IMR-90 (cell line): ENCODE results near the gene ENTPD3. TPM values are rescaled to one million over a fixed set of nuclear protein-coding genes. Genes with fewer than 3 reads are reported as not detected.
A peak's percentile ranks its signal among the peaks of the same experiment; 100 is the strongest.
"Not testable (repeated sequence)": the region's sequence is repeated elsewhere in the genome, so short reads cannot be mapped to it uniquely, and the experiment has no call there.

Experiments
- ATAC-seq: fragments of 200-7000 bp; cut with Tn5 transposase; 2 replicates; pipeline ENCODE4 v1.9.1; 2020; ENCODE audit warnings: low read depth, mild to moderate bottlenecking, moderate library complexity
- BruUV-seq: library from RNA; stranded (reverse); fragments of 400-500 nt; replicated peaks from 2 replicates; lab custom pipeline; 2021; lab: Mats Ljungman, UMichigan
- CTCF ChIA-PET: fragments of 300-600 bp; formaldehyde crosslinking; extraction: SDS; loops from one replicate; lab custom pipeline; 2021; ENCODE audit warnings: antibody characterized with exemption; lab: Yijun Ruan, JAX
- POLR2A ChIA-PET: fragments of 300-600 bp; sonication (Branson Sonifier 250); formaldehyde crosslinking; loops from one replicate; lab custom pipeline; 2022; ENCODE audit warnings: antibody characterized with exemption; ENCODE audit not compliant: unreplicated experiment; lab: Charles Lee
- DNase-seq: peaks from one replicate; pipeline ENCODE4 v3.0.0; 2013
- H2AFZ ChIP-seq: replicated peaks from 2 replicates; pipeline ENCODE3; 2013; ENCODE audit warnings: low read length, mild to moderate bottlenecking; ENCODE audit not compliant: poor library complexity
- H2AK5ac ChIP-seq: 2 replicates; pipeline ENCODE4 v1.6.1; 2013; ENCODE audit warnings: low read depth, low read length, inconsistent platforms
- H2AK9ac ChIP-seq: replicated peaks from 2 replicates; pipeline ENCODE3; 2013; ENCODE audit warnings: mild to moderate bottlenecking, low read depth, low read length, moderate library complexity; ENCODE audit not compliant: poor library complexity
- H2BK120ac ChIP-seq: 2 replicates; pipeline ENCODE4 v1.6.1; 2013; ENCODE audit warnings: low read depth, low read length, inconsistent platforms
- H2BK15ac ChIP-seq: 3 replicates; pipeline ENCODE4 v1.6.1; 2013; ENCODE audit warnings: low read depth, low read length, inconsistent platforms
- H2BK20ac ChIP-seq: 2 replicates; pipeline ENCODE4 v1.6.1; 2013; ENCODE audit warnings: low read depth, mild to moderate bottlenecking, inconsistent platforms, low read length, moderate library complexity
- H2BK5ac ChIP-seq: 2 replicates; pipeline ENCODE4 v1.6.1; 2013; ENCODE audit warnings: mild to moderate bottlenecking, low read depth, low read length, inconsistent platforms; ENCODE audit not compliant: poor library complexity, severe bottlenecking
- H3K14ac ChIP-seq: replicated peaks from 2 replicates; pipeline ENCODE4 v1.6.1; 2013; ENCODE audit warnings: low read depth, low read length, inconsistent platforms
- H3K18ac ChIP-seq: 2 replicates; pipeline ENCODE4 v1.6.1; 2013; ENCODE audit warnings: low read depth, low read length, control low read depth
- H3K23ac ChIP-seq: 2 replicates; pipeline ENCODE4 v1.6.1; 2013; ENCODE audit warnings: low read depth, low read length, inconsistent platforms
- H3K27ac ChIP-seq: 2 replicates; pipeline ENCODE4 v1.5.1; 2013; ENCODE audit warnings: mild to moderate bottlenecking, control low read depth, low read length; ENCODE audit not compliant: insufficient read depth
- H3K27me3 ChIP-seq: 2 replicates; pipeline ENCODE4 v1.6.1; 2013; ENCODE audit warnings: low read length; ENCODE audit not compliant: control insufficient read depth, insufficient read depth
- H3K36me3 ChIP-seq: 2 replicates; pipeline ENCODE4 v1.6.1; 2013; ENCODE audit warnings: low read length, mixed read lengths; ENCODE audit not compliant: control insufficient read depth, insufficient read depth
- H3K4ac ChIP-seq: 2 replicates; pipeline ENCODE4 v1.6.1; 2013; ENCODE audit warnings: low read depth, low read length, inconsistent platforms
- H3K4me1 ChIP-seq: 2 replicates; pipeline ENCODE4 v1.6.1; 2013; ENCODE audit warnings: low read length, mixed read lengths; ENCODE audit not compliant: control insufficient read depth, insufficient read depth
- H3K4me2 ChIP-seq: 2 replicates; pipeline ENCODE4 v1.6.1; 2013; ENCODE audit warnings: low read depth, mild to moderate bottlenecking, control low read depth, low read length, moderate library complexity
- H3K4me3 ChIP-seq: 2 replicates; pipeline ENCODE4 v1.5.1; 2013; ENCODE audit warnings: low read depth, mild to moderate bottlenecking, control low read depth, low read length, moderate library complexity; ENCODE audit not compliant: insufficient read depth
- H3K56ac ChIP-seq: 2 replicates; pipeline ENCODE4 v1.6.1; 2013; ENCODE audit warnings: low read length, inconsistent platforms; ENCODE audit not compliant: insufficient read depth; ENCODE audit errors: extremely low read depth
- H3K79me1 ChIP-seq, 2 experiments: 2 replicates each; pipeline ENCODE4 v1.6.1; 2013; ENCODE audit warnings: low read length in 2 of 2, inconsistent platforms in 1 of 2, low read depth in 1 of 2
- H3K9ac ChIP-seq: 2 replicates; pipeline ENCODE4 v1.6.1; 2013; ENCODE audit warnings: low read depth, low read length, control low read depth
- H3K9me1 ChIP-seq: 2 replicates; pipeline ENCODE4 v1.6.1; 2013; ENCODE audit warnings: low read length, inconsistent platforms; ENCODE audit not compliant: insufficient read depth
- H3K9me3 ChIP-seq: 2 replicates; pipeline ENCODE4 v1.6.1; 2013; ENCODE audit warnings: low read length; ENCODE audit not compliant: control insufficient read depth, insufficient read depth
- H4K20me1 ChIP-seq: 2 replicates; pipeline ENCODE4 v1.6.1; 2013; ENCODE audit warnings: low read length, inconsistent platforms; ENCODE audit not compliant: insufficient read depth
- H4K5ac ChIP-seq: 2 replicates; pipeline ENCODE4 v1.6.1; 2013; ENCODE audit warnings: mild to moderate bottlenecking, low read depth, low read length, control low read depth
- H4K8ac ChIP-seq, 2 experiments: 2 replicates each; pipeline ENCODE4 v1.6.1; 2013; ENCODE audit warnings: low read depth in 2 of 2, low read length in 2 of 2, control low read depth in 1 of 2, inconsistent platforms in 1 of 2
- H4K91ac ChIP-seq: 2 replicates; pipeline ENCODE4 v1.6.1; 2013; ENCODE audit warnings: low read depth, low read length, inconsistent platforms; ENCODE audit not compliant: insufficient read depth
- CEBPB ChIP-seq: IDR thresholded peaks from 2 replicates; pipeline ENCODE4 v1.6.1; 2012; ENCODE audit warnings: low read depth, low read length, improper control_type of control experiment
- WGBS, 2 experiments: methylation state at CpG; one replicate each; pipeline versions ENCODE4 v1.1.5 to v1.1.7; 2013; ENCODE audit warnings: missing lambda C conversion rate in 2 of 2; ENCODE audit not compliant: insufficient read length in 1 of 2; ENCODE audit errors: extremely low coverage in 2 of 2; 5-methylcytosine and 5-hydroxymethylcytosine counted together
- dilution Hi-C: fragments of 300-500 bp; cut with HindIII; formaldehyde crosslinking; loops from one replicate; pipeline ENCODE4 v1.14.3; 2018; ENCODE audit warnings: low sequenced_read_pairs; ENCODE audit not compliant: unreplicated experiment
- in situ Hi-C: fragments of 300-500 bp; cut with MboI; formaldehyde crosslinking; loops from 3 replicates; pipeline ENCODE4 v1.14.3; 2019; ENCODE audit warnings: low sequenced_read_pairs, inconsistent platforms, mixed read lengths
- intact Hi-C: fragments of 100-400 bp; cut with micrococcal nuclease; formaldehyde crosslinking; loops from 2 replicates; pipeline ENCODE4 v1.10.0; 2022
- polyA plus RNA-seq, 3 experiments: library from polyadenylated mRNA; depleted of rRNA; stranded (reverse); fragments of >200 nt; gene quantifications; 2 replicates each; pipeline ENCODE4 v1.2.3, GENCODE V29; 2012; ENCODE audit warnings: low replicate concordance in 1 of 3
- total RNA-seq: library from RNA; depleted of rRNA; stranded (reverse); fragments of >200 nt; gene quantifications from 2 replicates; pipeline ENCODE4 v1.2.3, GENCODE V29; 2012

The ENTPD3 gene
- total and polyA plus RNA-seq, 2 of the 4 experiments (the other 2 are of a cell fraction): not detected

DNA sequence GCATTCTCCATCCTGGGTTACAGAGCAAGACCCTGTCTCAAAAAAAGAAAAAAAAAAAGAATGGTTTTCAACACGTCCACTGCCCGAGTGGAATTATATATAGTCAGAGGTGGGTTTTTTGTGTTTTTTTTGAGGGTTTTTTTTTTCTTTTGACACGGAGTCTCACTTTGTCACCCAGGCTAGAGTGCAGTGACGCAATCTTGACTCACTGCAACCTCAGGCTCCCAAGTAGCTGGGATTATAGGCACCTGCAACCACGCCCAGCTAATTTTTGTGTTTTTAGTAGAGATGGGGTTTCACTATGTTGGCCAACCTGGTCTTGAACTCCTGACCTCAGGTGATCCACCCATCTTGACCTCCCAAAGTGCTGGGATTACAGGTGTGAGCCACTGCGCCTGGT is 73.5 kb downstream of the ENTPD3 start:
- H4K20me1 ChIP-seq: peaks cover 24% of the 10 kb centered on the region
- H2BK15ac ChIP-seq, H3K18ac ChIP-seq, H3K4me2 ChIP-seq, H3K4me1 ChIP-seq, H2AK9ac ChIP-seq, dilution Hi-C loops, H2AK5ac ChIP-seq, CTCF ChIA-PET, DNase-seq, H2AFZ ChIP-seq, H3K9ac ChIP-seq, H3K27me3 ChIP-seq, H3K23ac ChIP-seq, H4K5ac ChIP-seq, H3K14ac ChIP-seq, H2BK120ac ChIP-seq, BruUV-seq, H3K27ac ChIP-seq, H2BK5ac ChIP-seq, H4K8ac ChIP-seq, ATAC-seq, intact Hi-C loops, H2BK20ac ChIP-seq, H3K9me3 ChIP-seq, H3K9me1 ChIP-seq, H4K91ac ChIP-seq, H3K4me3 ChIP-seq, H3K4ac ChIP-seq, H3K56ac ChIP-seq, in situ Hi-C loops: not testable (repeated sequence)
- H3K79me1 ChIP-seq: peaks cover 9 to 29% of the 10 kb centered on the region in 2 experiments
- POLR2A ChIA-PET: interaction anchor here (0.7 kb wide), 1 partner anchor 765 kb away, joined by 6 read pairs; no protein-coding TSS in a partner anchor
- peaks cover 42% of the 10 kb centered on the region for H3K36me3 ChIP-seq
- peak; percentile 48; the same call in 1 of the 2 replicates for TF ChIP-seq CEBPB
- no CpG with 5 or more reads among the region's 6 CpGs for WGBS, 2 experiments
